ENCODE measurements around the gene DLGAP4. TPM values are rescaled to one million over a fixed set of nuclear protein-coding genes. Genes with fewer than 3 reads are reported as not detected.

DLGAP4 gene
- total and polyA plus RNA-seq, 10 of the 15 experiments (the other 5 are each of a cell fraction or from before 2014, with no cell fraction given), result 0.42 to 43.3 (median 19.0) TPM

DNA sequence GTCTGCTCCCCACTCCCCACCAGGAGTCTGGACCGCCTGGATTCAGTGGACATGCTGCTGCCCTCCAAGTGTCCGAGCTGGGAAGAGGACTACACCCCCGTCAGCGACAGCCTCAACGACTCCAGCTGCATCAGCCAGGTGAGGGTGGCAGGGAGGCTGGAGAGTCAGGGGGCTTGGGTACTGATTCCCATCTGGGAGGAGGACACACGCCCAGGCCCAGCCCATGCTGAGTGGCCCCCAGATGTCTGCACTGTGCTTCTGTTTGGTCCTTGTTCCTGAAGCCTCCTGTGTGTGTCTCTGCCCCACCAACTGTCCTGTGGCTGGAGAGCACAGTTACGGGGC is 133.6 kb downstream of the DLGAP4 start:
- FAIRE-seq, result no peak
- Histone ChIP-seq H3K9me3 (replicated peaks; ENCODE audit: control insufficient read depth, insufficient read depth, low read length) (no peaks in the 10 kb centered on the region), H3K4me3 (no peak overlapping the region), H3K27me3 (replicated peaks in 1 of 2; ENCODE audit: control insufficient read depth in 2 of 2, insufficient read depth in 2 of 2, low read length in 1 of 2) (no peaks in the 10 kb centered on the region), H3K27ac (ENCODE audit: control insufficient read depth, insufficient read depth) (no peak overlapping the region), H4K20me1 (ENCODE audit: control insufficient read depth, insufficient read depth) (no peaks in the 10 kb centered on the region), H3K79me2 (ENCODE audit: control insufficient read depth, insufficient read depth, low read length) (no peaks in the 10 kb centered on the region), H2AFZ (ENCODE audit: control insufficient read depth, low read depth, low read length) (no peak overlapping the region), H3K36me3 (ENCODE audit: control insufficient read depth in 2 of 2, insufficient read depth in 2 of 2, low read length in 1 of 2) (no peaks in the 10 kb centered on the region), H3K4me1 (ENCODE audit: control insufficient read depth, insufficient read depth, low read length) (no peaks in the 10 kb centered on the region), H3K9ac (ENCODE audit: control insufficient read depth, insufficient read depth, low read length) (no peak overlapping the region), H3K4me2 (ENCODE audit: control insufficient read depth, insufficient read depth) (no peak overlapping the region)
- ATAC-seq, result peak; percentile 10; the same call in 2 of the 3 replicates
- ChIA-PET POLR2A (no interaction called here), CTCF (interaction anchor here (0.6 to 4.0 kb wide), 32 partner anchors 8 to 637 kb away, joined by 3 to 45 read pairs (median 5); partner anchors contain the start of gene DSN1), SMC1A (ENCODE audit: uncharacterized antibody, unreplicated experiment) (interaction anchor here (0.8 to 3.1 kb wide), 8 partner anchors 27 to 445 kb away, joined by 3 to 14 read pairs (median 6); no protein-coding TSS in a partner anchor), RAD21 (ENCODE audit: unreplicated experiment) (interaction anchor here (0.5 to 3.7 kb wide), 12 partner anchors 24 to 495 kb away, joined by 3 to 19 read pairs (median 4); no protein-coding TSS in a partner anchor)
- TF ChIP-seq SMC3 (IDR thresholded peaks at IDR 0.05; ENCODE audit: borderline replicate concordance, low read length) (no peak), EP300 (IDR thresholded peaks at IDR 0.05; ENCODE audit: borderline replicate concordance in 1 of 2, control insufficient read depth in 1 of 2, low read depth in 2 of 2, low read length in 2 of 2) (no peak), ETV6 (conservative IDR thresholded peaks at IDR 0.05 in 1 of 2, IDR thresholded peaks at IDR 0.05 in 1 of 2; ENCODE audit: borderline replicate concordance in 1 of 2, low read depth in 1 of 2) (no peak), HDGF (IDR thresholded peaks at IDR 0.05) (no peak), RCOR1 (conservative IDR thresholded peaks at IDR 0.05; ENCODE audit: low read depth, low read length) (no peak), NFYB (IDR thresholded peaks at IDR 0.05; ENCODE audit: insufficient read depth, low read depth, low read length) (no peak), CREM (IDR thresholded peaks at IDR 0.05; ENCODE audit: low read depth) (no peak)
- TF ChIP-seq, protein P1, sequence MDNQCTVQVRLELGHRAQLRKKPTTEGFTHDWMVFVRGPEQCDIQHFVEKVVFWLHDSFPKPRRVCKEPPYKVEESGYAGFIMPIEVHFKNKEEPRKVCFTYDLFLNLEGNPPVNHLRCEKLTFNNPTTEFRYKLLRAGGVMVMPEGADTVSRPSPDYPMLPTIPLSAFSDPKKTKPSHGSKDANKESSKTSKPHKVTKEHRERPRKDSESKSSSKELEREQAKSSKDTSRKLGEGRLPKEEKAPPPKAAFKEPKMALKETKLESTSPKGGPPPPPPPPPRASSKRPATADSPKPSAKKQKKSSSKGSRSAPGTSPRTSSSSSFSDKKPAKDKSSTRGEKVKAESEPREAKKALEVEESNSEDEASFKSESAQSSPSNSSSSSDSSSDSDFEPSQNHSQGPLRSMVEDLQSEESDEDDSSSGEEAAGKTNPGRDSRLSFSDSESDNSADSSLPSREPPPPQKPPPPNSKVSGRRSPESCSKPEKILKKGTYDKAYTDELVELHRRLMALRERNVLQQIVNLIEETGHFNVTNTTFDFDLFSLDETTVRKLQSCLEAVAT (IDR thresholded peaks at IDR 0.05), result no peak
- TF ChIP-seq, protein P2, sequence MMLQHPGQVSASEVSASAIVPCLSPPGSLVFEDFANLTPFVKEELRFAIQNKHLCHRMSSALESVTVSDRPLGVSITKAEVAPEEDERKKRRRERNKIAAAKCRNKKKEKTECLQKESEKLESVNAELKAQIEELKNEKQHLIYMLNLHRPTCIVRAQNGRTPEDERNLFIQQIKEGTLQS (IDR thresholded peaks at IDR 0.05; ENCODE audit: borderline replicate concordance, extremely low read depth, low read depth, low read length), result no peak
- no peak for DNase-seq (ENCODE audit: low read depth, low spot score)
- 39% methylated on average over 7 of the region's 7 CpGs for WGBS (ENCODE audit: insufficient coverage, insufficient replicate concordance, low lambda C conversion rate, missing lambda C conversion rate)
- no TSS peak for BruUV-seq (replicated peaks)
- in situ Hi-C loops (cut with MboI) (loop anchor here (5.0 to 25.0 kb wide), 2 partner anchors 237 to 452 kb away; no protein-coding TSS in a partner anchor), intact Hi-C loops (cut with micrococcal nuclease; ENCODE audit: unreplicated experiment) (loop anchor here (1.0 to 5.0 kb wide), 5 partner anchors 167 to 447 kb away; no protein-coding TSS in a partner anchor)

Data from GM12878 (cell line).